HG03097 (cell line): ENCODE measurements around the gene PAK4.
"Not testable (repeated sequence)": the region's sequence is repeated elsewhere in the genome, so short reads cannot be mapped to it uniquely, and the experiment has no call there.

Source experiments
- ATAC-seq: cut with Tn5 transposase; IDR thresholded peaks from one replicate; pipeline ENCODE4 v1.9.1; 2021; ENCODE audit not compliant: unreplicated experiment, low FRiP score

PAK4 gene

GRCh38 chr19:39099341-39099740, 26.2 kb upstream of the PAK4 start:
- no peak for ATAC-seq

- no peak for ATAC-seq
Measured at GRCh38 chr19:39100500-39101166, 25.0 kb upstream of the PAK4 start.

- ATAC-seq: no peak
Measured at GRCh38 chr19:39103151-39103550, 22.4 kb upstream of the PAK4 start.

DNA sequence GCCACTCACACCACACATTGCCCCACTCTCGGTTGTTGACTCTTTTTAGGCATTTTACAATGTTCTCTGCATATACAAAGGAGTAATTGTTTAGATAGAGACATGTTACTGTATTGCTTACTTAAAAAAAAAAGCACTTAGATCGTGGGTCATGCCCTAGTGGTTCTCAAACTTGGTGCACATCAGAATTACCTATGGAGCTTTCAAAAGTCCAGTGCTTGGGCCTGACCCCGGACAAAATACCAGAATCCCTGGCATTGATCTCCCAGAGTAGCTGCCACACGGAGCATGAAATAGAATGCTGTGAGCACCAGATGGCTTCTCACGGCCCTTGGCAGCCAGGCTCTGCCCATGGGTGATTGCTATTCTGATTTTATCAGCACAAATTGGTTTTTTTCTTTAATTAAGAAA, 21.4 kb upstream of the PAK4 start:
- ATAC-seq: no peak

GRCh38 chr19:39106194-39106593, 19.4 kb upstream of the PAK4 start:
- ATAC-seq: no peak

DNA sequence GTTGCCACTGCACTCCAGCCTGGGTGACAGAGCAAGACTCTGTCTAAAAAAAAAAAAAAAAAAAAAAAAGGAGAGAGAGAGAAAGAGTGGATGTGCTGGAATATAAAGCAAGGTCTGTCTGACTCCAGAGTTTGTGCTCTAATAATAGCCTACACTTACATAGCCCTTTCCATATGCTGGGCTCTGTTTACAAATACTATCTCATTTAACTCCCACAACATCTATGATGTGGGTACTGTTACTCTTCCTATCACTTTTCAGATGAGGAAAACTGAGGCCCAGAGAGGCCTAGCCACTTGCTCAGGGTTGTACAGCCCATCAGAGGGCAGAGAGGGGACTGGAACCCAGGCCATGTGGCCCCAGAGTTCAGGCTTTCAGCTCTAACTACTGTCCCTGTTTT, 15.9 kb upstream of the PAK4 start:
- ATAC-seq: no peak

DNA sequence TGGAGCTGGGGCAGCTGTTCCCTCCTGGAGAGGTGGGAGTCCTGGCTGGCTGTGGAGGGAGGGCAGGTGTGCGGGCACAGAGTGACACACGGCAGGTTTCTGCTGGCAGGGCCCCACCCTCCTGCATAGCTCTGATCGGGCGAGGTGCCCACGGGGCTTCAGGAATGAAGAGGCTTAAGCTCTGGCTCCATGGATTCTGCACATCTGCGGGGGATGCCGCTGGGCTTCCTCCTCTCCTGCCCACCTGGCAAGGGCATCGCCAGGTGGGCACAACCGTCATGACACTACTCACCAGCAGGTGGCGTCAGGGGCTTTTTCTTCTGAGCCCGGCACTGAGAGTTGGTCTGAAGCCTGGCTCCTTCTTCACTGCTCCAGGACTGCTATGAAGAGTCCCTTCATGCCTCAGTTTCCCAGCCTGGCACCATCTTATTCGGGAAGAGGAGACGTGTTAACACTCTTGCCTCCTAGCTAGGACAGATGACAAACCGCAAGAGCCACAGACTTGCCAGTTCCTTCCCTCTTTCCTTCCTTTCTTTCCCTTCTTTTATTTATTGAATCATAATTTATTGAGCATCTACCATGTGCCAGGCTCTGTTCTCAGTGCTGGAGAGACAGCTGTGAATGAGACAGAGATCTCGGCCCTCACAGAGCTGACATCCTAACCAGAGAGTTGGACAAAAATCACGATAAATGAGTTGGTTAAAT, 15.2 kb upstream of the PAK4 start:
- no peak for ATAC-seq

- ATAC-seq: no peak
Measured at GRCh38 chr19:39111593-39112199, 13.9 kb upstream of the PAK4 start.

- no peak for ATAC-seq
Measured at GRCh38 chr19:39112338-39112890, 13.2 kb upstream of the PAK4 start.

- no peak for ATAC-seq
Measured at GRCh38 chr19:39113199-39113598, 12.4 kb upstream of the PAK4 start.

DNA sequence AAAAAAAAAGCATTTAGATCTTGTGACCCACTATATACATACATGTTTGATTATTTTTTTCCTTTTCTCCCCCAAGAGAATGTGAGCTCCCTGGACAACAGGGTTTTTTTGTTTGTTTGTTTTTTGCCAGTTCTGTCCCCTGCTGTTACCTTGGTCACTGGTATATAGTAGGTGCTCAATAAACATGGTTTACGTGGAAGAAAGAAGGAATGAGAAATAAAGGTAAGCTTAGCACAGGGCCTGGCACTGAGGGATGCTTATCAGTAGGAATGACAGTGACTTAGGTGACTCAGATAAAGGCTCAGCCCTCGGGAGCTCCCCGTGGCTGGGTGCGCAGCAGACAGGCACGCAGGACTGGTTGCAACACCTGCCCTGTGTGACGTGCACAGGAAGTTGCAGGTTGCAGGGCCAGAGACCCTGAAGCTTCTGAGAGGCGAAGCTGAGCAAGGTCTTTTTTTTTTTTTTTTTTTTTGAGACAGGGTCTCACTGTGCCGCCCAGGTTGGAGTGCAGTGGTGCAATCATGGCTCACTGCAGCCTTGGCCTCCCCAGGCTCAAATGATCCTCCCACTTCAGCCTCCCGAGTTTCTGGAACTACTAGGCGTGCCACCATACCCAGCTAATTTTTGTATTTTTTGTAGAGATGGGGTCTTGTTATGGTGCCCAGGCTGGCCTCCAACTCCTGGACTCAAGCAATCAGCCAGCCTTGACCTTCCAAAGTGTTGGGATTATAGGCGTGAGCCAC, 10.3 kb upstream of the PAK4 start:
- ATAC-seq: no peak

- ATAC-seq: not testable (repeated sequence)
Measured at GRCh38 chr19:39117023-39117422, 8.6 kb upstream of the PAK4 start.

- no peak for ATAC-seq
Measured at GRCh38 chr19:39119830-39120229, 5.8 kb upstream of the PAK4 start.

- ATAC-seq: no peak
Measured at GRCh38 chr19:39122934-39123731, 2.5 kb upstream of the PAK4 start.

- ATAC-seq: no peak
Measured at GRCh38 chr19:39124136-39124764, 1.3 kb upstream of the PAK4 start.

- ATAC-seq: no peak
Measured at GRCh38 chr19:39125199-39125553, 410 bp upstream of the PAK4 start.

DNA sequence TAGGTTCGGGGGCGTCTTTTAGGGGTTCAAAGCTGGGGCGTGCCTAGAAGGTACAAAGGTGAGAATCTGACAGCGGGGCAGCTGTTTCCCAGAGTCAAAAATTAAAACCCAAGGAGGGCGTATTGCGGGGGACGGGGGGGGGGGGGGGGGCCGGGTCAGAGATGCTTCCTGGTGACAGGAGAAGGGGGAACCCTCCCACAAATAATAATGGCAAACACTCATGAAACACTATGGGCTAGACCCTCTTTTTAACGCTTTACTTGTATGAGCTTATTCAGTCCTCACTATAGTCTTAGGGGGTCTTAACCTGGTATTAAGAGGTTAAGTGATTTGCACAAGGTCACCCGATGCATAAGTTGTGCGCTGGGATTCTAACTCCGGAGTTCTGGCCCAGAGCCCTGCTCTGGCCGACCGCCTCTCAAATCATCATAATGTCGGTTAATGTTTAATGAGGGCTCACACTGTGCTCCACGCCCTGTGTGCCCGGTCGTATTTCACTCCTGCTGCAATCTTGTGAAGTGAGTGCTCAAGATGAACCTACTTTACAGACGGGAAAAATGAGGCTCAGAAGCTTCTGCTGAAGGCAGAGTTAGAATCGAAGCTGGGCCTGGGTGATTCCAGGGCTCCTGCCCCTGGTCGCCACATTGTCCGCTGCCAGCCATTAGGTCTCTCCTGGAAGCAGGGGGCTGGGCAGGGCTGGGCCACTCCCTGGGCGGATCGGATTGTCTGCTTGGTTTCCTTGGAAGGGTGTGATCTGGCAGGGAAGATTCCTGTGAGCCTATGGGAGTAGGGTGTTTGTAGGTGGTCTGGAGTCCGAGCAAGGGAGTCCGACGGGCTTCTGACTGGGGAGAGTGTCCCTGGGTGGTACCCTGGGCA, 964 bp downstream of the PAK4 start:
- no peak for ATAC-seq

- no peak for ATAC-seq
Measured at GRCh38 chr19:39127812-39128515, 2.4 kb downstream of the PAK4 start.
